H1 (cell line): ENCODE measurements around the gene LIAS. TPM values are rescaled to one million over a fixed set of nuclear protein-coding genes. Genes with fewer than 3 reads are reported as not detected.

ENCODE experiments used
- CTCF ChIA-PET: fragments of 300-600 bp; sonication (Branson Sonifier 250); formaldehyde crosslinking; loops from one replicate; lab custom pipeline; 2021; ENCODE audit not compliant: partially characterized antibody; lab: Charles Lee
- POLR2A ChIA-PET: fragments of 300-600 bp; sonication (Branson Sonifier 250); formaldehyde crosslinking; loops from one replicate; lab custom pipeline; 2021; ENCODE audit warnings: inconsistent platforms; ENCODE audit not compliant: partially characterized antibody; lab: Charles Lee
- DNase-seq, 2 experiments: peaks; one replicate each; pipeline versions ENCODE4 v3.0.0 to v3.0.0-alpha.2; 2010 to 2022; ENCODE audit warnings: low spot score in 2 of 2, low read depth in 1 of 2, mixed read lengths in 1 of 2
- FAIRE-seq: peaks from 2 replicates; lab custom pipeline; 2011; peaks lifted over from hg19 to GRCh38; lab: Jason Lieb, UNC
- H2AFZ ChIP-seq: 2 replicates; pipeline ENCODE4 v1.8.1; 2012; ENCODE audit warnings: low read length, inconsistent platforms
- H2AK5ac ChIP-seq: 2 replicates; pipeline ENCODE4 v1.6.1; 2013; ENCODE audit warnings: low read depth, low read length
- H2BK120ac ChIP-seq: replicated peaks from 2 replicates; pipeline ENCODE3; 2013; ENCODE audit warnings: low read depth, low read length, inconsistent platforms
- H2BK12ac ChIP-seq: 2 replicates; pipeline ENCODE4 v1.6.1; 2013; ENCODE audit warnings: low read depth, low read length
- H2BK15ac ChIP-seq: 2 replicates; pipeline ENCODE4 v1.6.1; 2013; ENCODE audit warnings: low read length
- H2BK20ac ChIP-seq: 2 replicates; pipeline ENCODE4 v1.6.1; 2013; ENCODE audit warnings: low read length
- H2BK5ac ChIP-seq: 2 replicates; pipeline ENCODE4 v1.6.1; 2013; ENCODE audit warnings: low read depth, low read length
- H3K14ac ChIP-seq: 2 replicates; pipeline ENCODE4 v1.6.1; 2013; ENCODE audit warnings: inconsistent platforms; ENCODE audit not compliant: insufficient read length
- H3K18ac ChIP-seq: 2 replicates; pipeline ENCODE4 v1.6.1; 2013; ENCODE audit warnings: low read length; ENCODE audit errors: extremely low read depth
- H3K23ac ChIP-seq: 2 replicates; pipeline ENCODE4 v1.6.1; 2013; ENCODE audit warnings: inconsistent platforms; ENCODE audit not compliant: insufficient read length
- H3K23me2 ChIP-seq: 2 replicates; pipeline ENCODE4 v1.6.1; 2013; ENCODE audit warnings: low read depth, low read length
- H3K27ac ChIP-seq: 2 replicates; pipeline ENCODE4 v1.6.1; 2011; ENCODE audit warnings: low read depth, low read length, inconsistent platforms
- H3K27me3 ChIP-seq, 4 experiments: replicated peaks in 1 of 4; 1 replicate in 1 of 4; 2 replicates in 3 of 4; pipeline versions ENCODE4 v1.6.1 to v1.8.1; 2011 to 2013; ENCODE audit warnings: low read length in 3 of 4, mild to moderate bottlenecking in 3 of 4, inconsistent platforms in 2 of 4, mixed read lengths in 2 of 4, moderate library complexity in 1 of 4; ENCODE audit not compliant: control insufficient read depth in 3 of 4, insufficient read depth in 3 of 4; ENCODE audit errors: extremely low read depth in 1 of 4
- H3K36me3 ChIP-seq, 4 experiments: 2 replicates each; pipeline versions ENCODE4 v1.6.1 to v1.8.1; 2011 to 2013; ENCODE audit warnings: mild to moderate bottlenecking in 4 of 4, low read length in 3 of 4, moderate library complexity in 2 of 4, control low read depth in 1 of 4, inconsistent platforms in 1 of 4; ENCODE audit not compliant: insufficient read depth in 4 of 4, control insufficient read depth in 2 of 4
- H3K4ac ChIP-seq: replicated peaks from 2 replicates; pipeline ENCODE3; 2013; ENCODE audit warnings: low read length, low read depth, mixed read lengths, inconsistent platforms; ENCODE audit not compliant: insufficient read length
- H3K4me1 ChIP-seq, 4 experiments: replicated peaks in 1 of 4; 1 replicate in 1 of 4; 2 replicates in 3 of 4; pipeline versions ENCODE4 v1.6.1 to v1.8.1; 2011 to 2013; ENCODE audit warnings: low read length in 3 of 4, inconsistent platforms in 2 of 4, mixed read lengths in 1 of 4; ENCODE audit not compliant: insufficient read depth in 4 of 4, control insufficient read depth in 3 of 4
- H3K4me2 ChIP-seq, 2 experiments: 2 replicates each; pipeline versions ENCODE4 v1.6.1 to v1.8.1; 2011 to 2013; ENCODE audit warnings: low read depth in 2 of 2, low read length in 2 of 2, control low read depth in 1 of 2, inconsistent platforms in 1 of 2, mild to moderate bottlenecking in 1 of 2; ENCODE audit not compliant: insufficient read depth in 1 of 2
- H3K4me3 ChIP-seq, 4 experiments: fragments of 200-600, 300-600 bp in 1 of 4; sonication (generic), shearing (Covaris generic), sonication (Bioruptor Twin) in 1 of 4; 2 replicates each; pipeline versions ENCODE4 v1.5.1 to v1.8.1; 2011 to 2016; ENCODE audit warnings: low read length in 4 of 4, low read depth in 3 of 4, control low read depth in 2 of 4, inconsistent platforms in 2 of 4, mild to moderate bottlenecking in 2 of 4, mixed read lengths in 1 of 4, moderate library complexity in 1 of 4; ENCODE audit not compliant: insufficient read depth in 2 of 4; ENCODE audit errors: extremely low read depth in 1 of 4
- H3K56ac ChIP-seq: replicated peaks from 2 replicates; pipeline ENCODE3; 2013; ENCODE audit warnings: low read depth, mild to moderate bottlenecking, mixed read lengths, low read length, inconsistent platforms; ENCODE audit not compliant: insufficient read length
- H3K79me1 ChIP-seq: 2 replicates; pipeline ENCODE4 v1.6.1; 2013; ENCODE audit warnings: low read depth, low read length, control low read depth
- H3K79me2 ChIP-seq, 2 experiments: 2 replicates each; pipeline versions ENCODE4 v1.6.1 to v1.8.1; 2012 to 2013; ENCODE audit warnings: low read length in 2 of 2, mild to moderate bottlenecking in 2 of 2, inconsistent platforms in 1 of 2; ENCODE audit not compliant: insufficient read depth in 2 of 2, control insufficient read depth in 1 of 2
- H3K9ac ChIP-seq, 4 experiments: replicated peaks in 1 of 4; 1 replicate in 1 of 4; 2 replicates in 3 of 4; pipeline versions ENCODE4 v1.6.1 to v1.8.1; 2011 to 2013; ENCODE audit warnings: low read depth in 3 of 4, low read length in 3 of 4, control low read depth in 2 of 4, mild to moderate bottlenecking in 2 of 4, moderate library complexity in 2 of 4, inconsistent platforms in 1 of 4; ENCODE audit errors: extremely low read depth in 1 of 4
- H3K9me3 ChIP-seq, 2 experiments: 2 replicates each; pipeline versions ENCODE4 v1.6.1 to v1.8.1; 2012 to 2013; ENCODE audit warnings: mild to moderate bottlenecking in 2 of 2, moderate library complexity in 2 of 2, control low read depth in 1 of 2, inconsistent platforms in 1 of 2, low read depth in 1 of 2, low read length in 1 of 2, mixed read lengths in 1 of 2; ENCODE audit not compliant: insufficient read depth in 2 of 2
- H4K20me1 ChIP-seq, 2 experiments: replicated peaks in 1 of 2; 2 replicates each; pipeline versions ENCODE3 to v1.8.1; 2011 to 2013; ENCODE audit warnings: inconsistent platforms in 2 of 2, low read length in 2 of 2, mild to moderate bottlenecking in 1 of 2; ENCODE audit not compliant: insufficient read depth in 2 of 2, control insufficient read depth in 1 of 2
- H4K5ac ChIP-seq: 2 replicates; pipeline ENCODE4 v1.6.1; 2013; ENCODE audit warnings: low read length, low read depth, mixed read lengths, inconsistent platforms; ENCODE audit not compliant: insufficient read length
- H4K8ac ChIP-seq: 2 replicates; pipeline ENCODE4 v1.8.0; 2013; ENCODE audit warnings: mild to moderate bottlenecking, moderate library complexity, low read length, inconsistent platforms; ENCODE audit not compliant: insufficient read depth; ENCODE audit errors: extremely low read depth
- H4K91ac ChIP-seq: replicated peaks from 2 replicates; pipeline ENCODE3; 2013; ENCODE audit warnings: low read length, mixed read lengths, inconsistent platforms; ENCODE audit not compliant: insufficient read length
- EP300 ChIP-seq, 2 experiments: IDR thresholded peaks; 1 replicate in 1 of 2; 2 replicates in 1 of 2; pipeline ENCODE4 v1.6.1; 2011 to 2012; ENCODE audit warnings: low read depth in 2 of 2, low read length in 2 of 2, mild to moderate bottlenecking in 2 of 2, borderline replicate concordance in 1 of 2, inconsistent platforms in 1 of 2, moderate library complexity in 1 of 2
- RBBP5 ChIP-seq: IDR thresholded peaks from 2 replicates; pipeline ENCODE4 v1.7.1; 2012; ENCODE audit warnings: low read depth, mild to moderate bottlenecking, inconsistent platforms, low read length, moderate library complexity, borderline replicate concordance
- TBP ChIP-seq: IDR thresholded peaks from 2 replicates; pipeline ENCODE4 v1.6.1; 2011; ENCODE audit warnings: low read depth, low read length, improper control_type of control experiment
- TCF12 ChIP-seq: IDR thresholded peaks from 2 replicates; pipeline ENCODE4 v1.6.1; 2011; ENCODE audit warnings: low read depth, mild to moderate bottlenecking, low read length
- WGBS, 2 experiments: shearing (Covaris generic) in 1 of 2; methylation state at CpG; one replicate each; pipeline versions ENCODE4 v1.1.6 to v1.1.7; 2013 to 2015; ENCODE audit warnings: low lambda C conversion rate in 2 of 2, mixed read lengths in 2 of 2, inconsistent platforms in 1 of 2, low coverage in 1 of 2, missing lambda C conversion rate in 1 of 2; ENCODE audit not compliant: insufficient replicate concordance in 2 of 2, insufficient coverage in 1 of 2, insufficient read length in 1 of 2; ENCODE audit errors: extremely low coverage in 1 of 2, missing lambda C conversion rate in 1 of 2; 5-methylcytosine and 5-hydroxymethylcytosine counted together
- polyA plus RNA-seq, 7 experiments: library from polyadenylated mRNA; depleted of rRNA in 3 of 7; stranded (reverse) in 5 of 7; unstranded in 2 of 7; fragments of >200 nt in 5 of 7; fragments of 200-250 nt in 2 of 7; gene quantifications; 1 replicate in 5 of 7; 2 replicates in 1 of 7; 4 replicates in 1 of 7; pipeline versions ENCODE4 v1.2.1 to v1.2.3, GENCODE V29; 2011 to 2013; ENCODE audit warnings: missing spikeins in 2 of 7, mixed read lengths in 2 of 7
- total RNA-seq: library from RNA; stranded (reverse); fragmentation: NEBNext Ultra II Directional; extraction: Animal tissue kit (Norgen Biotek cat#: 25700); gene quantifications from 2 replicates; pipeline ENCODE4 v1.2.1, GENCODE V29; 2021

The LIAS gene
- total and polyA plus RNA-seq, 2 of the 8 experiments (the other 6 are each of a cell fraction or from before 2014, with no cell fraction given): 10.5 to 24.9 TPM

DNA sequence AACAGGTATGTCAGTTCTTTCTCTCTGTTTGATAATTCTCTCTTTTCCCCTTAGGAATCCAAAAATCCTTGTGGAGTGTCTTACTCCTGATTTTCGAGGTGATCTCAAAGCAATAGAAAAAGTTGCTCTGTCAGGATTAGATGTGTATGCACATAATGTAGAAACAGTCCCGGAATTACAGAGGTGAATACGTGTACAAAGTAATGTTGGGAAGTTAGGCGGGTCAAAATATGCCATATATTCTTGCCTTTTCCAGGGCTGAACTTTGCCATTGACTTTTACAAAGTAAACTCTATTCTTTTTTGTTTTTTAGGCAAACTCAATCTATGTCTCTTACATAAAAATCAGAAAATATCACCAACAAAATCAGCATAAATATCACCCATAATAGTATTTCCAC is 8.6 kb downstream of the LIAS start:
- Histone ChIP-seq H3K4me2 (no peak overlapping the region), H2BK5ac (no peak overlapping the region), H3K18ac (no peak overlapping the region), H3K14ac (no peak overlapping the region), H4K5ac (no peak overlapping the region), H2AFZ (no peak overlapping the region), H3K9ac (no peak overlapping the region), H4K91ac (no peak overlapping the region), H4K8ac (no peak overlapping the region), H3K23ac (no peak overlapping the region), H3K79me2 (no peaks in the 10 kb centered on the region), H2BK20ac (no peak overlapping the region), H2BK15ac (no peak overlapping the region), H3K4me3 (no peak overlapping the region), H3K27me3 (no peaks in the 10 kb centered on the region), H2AK5ac (no peak overlapping the region), H3K4ac (no peak overlapping the region), H3K36me3 (peaks cover 3 to 41% (median 27%) of the 10 kb centered on the region in 4 experiments), H3K9me3 (no peaks in the 10 kb centered on the region), H3K79me1 (no peaks in the 10 kb centered on the region), H4K20me1 (no peaks in the 10 kb centered on the region), H3K4me1 (no peaks in the 10 kb centered on the region), H2BK12ac (no peak overlapping the region), H3K23me2 (no peaks in the 10 kb centered on the region), H2BK120ac (no peak overlapping the region), H3K27ac (no peak overlapping the region), H3K56ac (no peak overlapping the region)
- WGBS, 2 experiments: 90% methylated on average over 4 of the region's 4 CpGs; no CpG with 5 or more reads in 1 of the 2 experiments
- CTCF ChIA-PET: no interaction called here
- DNase-seq (no peak), FAIRE-seq (no peak)
- POLR2A ChIA-PET: interaction anchor here (2.9 kb wide), 1 partner anchor 11 kb away, joined by 32 read pairs; the partner anchor contains the start of genes LIAS and RPL9
- TF ChIP-seq TBP (no peak), EP300 (IDR thresholded peaks at IDR 0.05; ENCODE audit: borderline replicate concordance in 1 of 2, low read depth in 2 of 2, low read length in 2 of 2) (no peak), TCF12 (no peak), RBBP5 (no peak)
